ENCODE results near the gene SUCLG1. TPM values are rescaled to one million over a fixed set of nuclear protein-coding genes. Genes with fewer than 3 reads are reported as not detected.
A peak's percentile ranks its signal among the peaks of the same experiment; 100 is the strongest.

Gene SUCLG1
- total RNA-seq, 1 donor from 2014 or later = 90.7 TPM

DNA sequence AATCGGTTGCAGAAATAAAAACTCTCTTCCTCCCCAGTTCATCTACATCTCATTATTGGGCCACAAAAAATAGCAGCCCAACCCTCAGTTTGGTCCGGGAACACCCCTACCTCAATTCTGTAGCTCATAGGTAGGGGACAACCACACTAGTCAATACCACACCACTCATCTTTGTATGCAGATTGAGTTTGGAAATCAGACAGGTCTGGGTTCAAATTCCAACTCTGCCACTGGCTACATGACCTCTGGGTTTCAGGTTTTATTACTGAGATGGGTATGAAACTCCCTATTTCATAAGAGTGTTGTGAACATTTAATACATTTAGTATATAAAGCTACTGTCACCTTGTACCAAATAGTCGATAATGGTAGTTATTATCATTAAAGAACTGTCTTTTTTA, 2.2 kb upstream of the SUCLG1 start:
- DNase-seq (ENCODE audit: low spot score) = no peak

GRCh38 chr2:84460670-84461069, 1.6 kb upstream of the SUCLG1 start:
- no peak for DNase-seq (ENCODE audit: low spot score)

DNA sequence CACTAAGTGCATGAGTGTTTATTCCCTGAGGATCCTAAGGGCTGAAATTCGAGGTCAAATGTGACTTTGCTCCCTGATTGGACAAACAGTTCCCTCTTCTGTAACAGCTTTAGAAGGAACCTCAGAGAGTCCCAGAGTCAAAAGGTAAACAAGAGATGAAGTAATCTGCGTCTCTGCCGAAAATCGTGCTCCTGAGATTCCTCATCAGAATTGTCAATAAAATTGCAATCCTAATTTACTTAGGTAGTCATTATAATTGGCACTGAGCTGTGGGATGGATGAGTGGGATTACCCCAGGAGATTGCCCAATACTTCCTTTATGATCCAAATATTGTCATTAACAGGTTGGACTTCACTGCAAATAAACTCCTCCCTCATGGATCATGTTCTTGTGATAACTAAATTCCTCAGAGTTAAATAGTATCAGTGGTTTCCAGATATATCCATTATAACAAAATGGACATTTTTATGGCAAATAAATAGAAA, 907 bp upstream of the SUCLG1 start:
- no peak for DNase-seq (ENCODE audit: low spot score)

DNA sequence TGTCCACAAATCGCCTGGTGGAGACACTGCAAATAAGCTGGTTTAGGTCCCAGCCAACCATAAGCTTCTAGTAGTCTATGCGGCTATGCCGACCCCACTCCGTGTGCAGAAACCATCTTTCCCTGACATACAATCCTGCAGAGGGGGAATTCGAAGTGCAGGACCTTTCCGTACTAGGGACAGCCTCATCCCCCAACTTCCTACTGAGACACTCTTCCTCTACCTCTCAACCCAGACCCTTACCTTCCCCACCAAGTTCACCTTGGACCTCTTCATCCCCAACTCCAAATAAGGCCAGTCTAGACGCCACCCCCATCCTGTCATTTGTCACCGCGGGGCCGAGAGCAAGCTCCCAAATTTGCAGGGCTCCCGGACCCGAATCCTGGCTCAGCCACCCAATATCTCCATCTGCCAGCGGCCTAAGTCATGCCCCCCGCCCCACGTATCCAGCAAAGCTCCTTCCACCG, 496 bp downstream of the SUCLG1 start:
- peak; percentile 45 for DNase-seq (ENCODE audit: low spot score)

- no peak for DNase-seq (ENCODE audit: low spot score)
Measured at GRCh38 chr2:84457686-84458085, 1.4 kb downstream of the SUCLG1 start.

DNA sequence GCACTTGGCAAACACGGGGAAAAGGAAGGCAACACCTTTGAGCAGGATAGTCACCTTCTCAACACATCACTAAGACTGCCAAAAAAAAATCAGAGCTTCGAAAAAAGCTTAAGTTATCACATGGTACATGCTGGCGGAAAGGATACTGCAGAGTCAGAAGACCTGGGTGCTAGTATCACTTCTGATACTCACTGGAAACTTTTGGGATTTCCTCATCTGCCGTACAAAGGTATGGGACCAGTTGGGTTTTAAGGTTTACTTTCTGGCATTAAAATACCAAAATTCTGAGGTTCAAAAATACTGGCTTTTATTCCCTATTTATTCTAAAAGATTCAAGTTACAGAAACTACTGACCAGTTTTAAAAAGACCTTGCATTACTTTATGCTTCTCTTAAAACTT, 2.9 kb downstream of the SUCLG1 start:
- DNase-seq (ENCODE audit: low spot score) = no peak

DNA sequence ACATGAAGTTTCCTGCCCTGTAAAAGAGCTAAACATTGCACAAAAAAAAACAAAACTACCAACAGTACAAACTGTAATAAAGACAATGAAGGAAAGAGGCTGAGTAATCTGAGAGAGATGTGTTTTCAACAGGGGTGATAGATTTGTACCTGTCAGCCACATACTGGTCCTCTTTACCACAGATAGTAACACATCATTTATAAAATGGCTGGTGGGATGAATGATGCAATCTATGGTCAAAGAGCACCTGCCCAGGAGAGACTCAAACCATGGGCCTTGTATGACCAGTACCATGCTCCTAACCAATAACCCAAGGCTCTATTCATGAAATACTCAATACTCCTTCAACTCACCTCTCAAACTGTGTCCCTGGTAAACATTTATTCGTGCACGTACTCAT, 4.5 kb downstream of the SUCLG1 start:
- no peak for DNase-seq (ENCODE audit: low spot score)

GRCh38 chr2:84452624-84453023, 6.5 kb downstream of the SUCLG1 start:
- DNase-seq (ENCODE audit: low spot score) = no peak

GRCh38 chr2:84451579-84451978, 7.5 kb downstream of the SUCLG1 start:
- DNase-seq (ENCODE audit: low spot score) = no peak

- DNase-seq (ENCODE audit: low spot score) = no peak
Measured at GRCh38 chr2:84450288-84451227, 8.5 kb downstream of the SUCLG1 start.

- no peak for DNase-seq (ENCODE audit: low spot score)
Measured at GRCh38 chr2:84449711-84450110, 9.4 kb downstream of the SUCLG1 start.

- no peak for DNase-seq (ENCODE audit: low spot score)
Measured at GRCh38 chr2:84449055-84449454, 10.0 kb downstream of the SUCLG1 start.

- no peak for DNase-seq (ENCODE audit: low spot score)
Measured at GRCh38 chr2:84443477-84443876, 15.6 kb downstream of the SUCLG1 start.

GRCh38 chr2:84442888-84443287, 16.2 kb downstream of the SUCLG1 start:
- DNase-seq (ENCODE audit: low spot score) = no peak

GRCh38 chr2:84441505-84441904, 17.6 kb downstream of the SUCLG1 start:
- DNase-seq (ENCODE audit: low spot score) = no peak

DNA sequence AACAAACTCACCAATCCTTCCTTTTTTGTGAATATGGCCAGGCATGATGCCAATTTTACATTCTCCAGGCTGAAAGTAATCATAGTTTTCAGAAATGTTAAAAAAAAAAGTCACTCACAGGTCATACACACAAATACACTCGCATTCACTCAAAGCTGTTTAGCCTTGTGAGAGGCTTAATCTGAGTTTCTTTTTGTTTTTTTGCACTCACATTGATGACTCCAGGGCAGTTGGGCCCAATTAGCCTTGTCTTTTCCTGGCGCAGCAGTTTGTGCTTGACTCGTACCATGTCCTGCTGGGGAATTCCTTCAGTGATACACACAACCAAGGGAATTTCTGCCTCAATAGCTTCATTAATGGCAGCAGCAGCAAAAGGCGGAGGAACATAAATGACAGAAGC, 18.0 kb downstream of the SUCLG1 start:
- DNase-seq (ENCODE audit: low spot score) = no peak

GRCh38 chr2:84435345-84436025, 23.6 kb downstream of the SUCLG1 start:
- no peak for DNase-seq (ENCODE audit: low spot score)

DNA sequence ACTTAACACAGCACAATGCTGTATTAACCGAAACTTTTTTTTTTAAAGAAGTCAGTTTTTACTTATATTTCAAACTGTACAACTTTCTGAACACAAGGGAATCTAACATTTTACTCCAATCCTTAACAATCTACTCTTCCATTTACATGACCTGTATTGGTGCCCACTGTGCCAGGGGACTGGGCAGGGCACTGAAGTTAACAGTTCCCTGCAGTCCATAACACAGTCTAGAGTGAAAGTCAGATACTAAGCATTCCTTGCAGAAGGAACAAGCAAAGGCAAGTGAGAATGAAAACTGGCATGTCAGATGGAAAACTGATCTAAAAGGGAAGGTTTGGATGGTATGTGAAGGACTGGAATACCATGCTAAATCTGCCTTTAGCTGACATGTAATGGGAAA, 29.8 kb downstream of the SUCLG1 start:
- no peak for DNase-seq (ENCODE audit: low spot score)

DNA sequence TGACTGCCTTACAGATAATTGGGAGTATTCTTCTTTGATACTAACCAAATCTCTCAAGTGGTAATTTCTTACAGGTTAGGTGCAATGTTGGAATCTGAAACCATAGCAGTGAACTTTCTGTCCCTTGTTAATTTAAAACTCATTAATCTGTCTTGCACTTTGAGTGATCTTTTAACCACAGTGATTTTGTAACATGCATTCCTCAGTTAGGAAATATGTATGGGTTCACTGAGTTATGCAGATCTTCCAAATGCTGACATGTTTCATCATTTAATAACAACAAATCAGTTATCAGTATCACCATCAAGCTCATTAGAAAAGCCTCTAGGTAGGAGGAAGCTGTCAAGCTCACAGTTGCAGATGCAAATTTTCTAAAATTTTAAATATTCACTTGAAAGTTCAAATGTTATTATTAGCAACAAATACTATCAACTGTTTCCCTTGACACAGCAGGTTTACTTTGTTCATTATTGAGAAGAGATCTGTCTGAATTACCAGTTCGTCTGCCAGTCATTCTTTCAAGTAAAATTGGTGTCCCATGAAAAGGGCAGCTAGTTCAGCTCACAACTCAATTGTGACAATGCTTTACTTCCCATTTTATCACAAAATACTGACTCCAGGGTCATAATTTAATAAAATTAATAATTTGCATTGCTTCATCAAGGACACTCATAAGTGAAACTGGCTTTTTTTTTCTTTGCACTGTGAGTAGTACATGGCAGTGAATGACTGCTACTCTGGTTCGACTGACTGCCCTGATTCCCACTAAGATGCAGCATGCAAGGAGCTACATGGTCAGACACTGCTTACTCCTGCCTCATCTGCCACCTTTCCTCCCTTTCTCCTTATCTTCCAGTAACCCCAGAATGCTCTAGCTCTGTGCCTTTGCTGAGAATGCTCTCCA, 31.6 kb downstream of the SUCLG1 start:
- no peak for DNase-seq (ENCODE audit: low spot score)

DNA sequence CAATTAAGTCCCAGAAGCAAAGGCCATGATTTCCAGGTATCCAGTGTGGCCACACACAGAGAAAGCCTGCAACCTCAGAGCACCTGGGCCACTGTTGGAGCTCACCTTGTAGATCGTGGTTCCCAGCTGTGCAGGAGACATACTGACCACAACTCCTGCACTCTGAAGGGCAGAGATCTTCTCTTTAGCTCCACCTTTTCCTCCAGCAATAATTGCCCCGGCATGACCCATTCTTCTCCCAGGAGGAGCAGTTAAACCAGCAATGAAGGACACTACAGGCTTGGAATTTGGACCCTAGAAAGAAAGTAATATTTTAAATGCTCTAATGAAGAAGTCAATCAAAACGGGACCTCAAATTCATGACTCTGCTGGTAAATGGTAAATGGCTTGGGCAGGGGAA, 33.8 kb downstream of the SUCLG1 start:
- DNase-seq (ENCODE audit: low spot score) = no peak

DNA sequence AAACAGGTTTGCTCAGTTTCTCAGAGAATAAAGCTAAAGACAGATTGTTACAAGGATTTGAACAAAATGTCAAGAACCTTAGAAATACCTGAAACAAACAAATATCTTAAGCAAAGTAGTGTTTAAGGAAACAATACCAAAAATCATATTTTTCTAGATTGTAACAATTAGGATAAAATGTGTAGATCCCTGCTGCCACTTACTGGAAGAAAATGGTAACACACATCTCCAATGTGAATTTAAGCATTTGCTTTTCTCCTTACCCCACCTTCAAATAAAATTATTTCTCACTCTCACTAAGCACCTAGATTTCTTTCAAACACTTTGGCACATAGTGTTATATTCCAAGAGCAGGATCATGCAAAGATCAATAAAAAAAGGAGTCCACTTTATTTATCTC, 34.9 kb downstream of the SUCLG1 start:
- no peak for DNase-seq (ENCODE audit: low spot score)

- DNase-seq (ENCODE audit: low spot score) = no peak
Measured at GRCh38 chr2:84421791-84422190, 37.3 kb downstream of the SUCLG1 start.
